Progenitor cell of endocrine pancreas (in vitro differentiated cells): Measurements from ENCODE around the gene IDUA. TPM values are rescaled to one million over a fixed set of nuclear protein-coding genes. Genes with fewer than 3 reads are reported as not detected.
A peak's percentile ranks its signal among the peaks of the same experiment; 100 is the strongest.

Experiments
- DNase-seq: peaks from one replicate; pipeline ENCODE4 v3.0.0; 2021; ENCODE audit warnings: low spot score; ENCODE audit not compliant: unreplicated experiment
- H3K27ac Mint-ChIP-seq: 2 replicates; pipeline ENCODE4 v1.8.0; 2021; ENCODE audit warnings: mild to moderate bottlenecking, moderate library complexity, mixed read lengths
- H3K27me3 Mint-ChIP-seq: 2 replicates; pipeline ENCODE4 v1.8.0; 2021; ENCODE audit warnings: mixed read lengths
- H3K36me3 Mint-ChIP-seq: 2 replicates; pipeline ENCODE4 v1.8.0; 2022; ENCODE audit warnings: mixed read lengths; ENCODE audit not compliant: insufficient read depth
- H3K4me1 Mint-ChIP-seq: 2 replicates; pipeline ENCODE4 v1.8.0; 2021; ENCODE audit warnings: low read depth, mixed read lengths
- H3K4me3 Mint-ChIP-seq: 2 replicates; pipeline ENCODE4 v1.8.0; 2021; ENCODE audit warnings: low read depth, mild to moderate bottlenecking, moderate library complexity, mixed read lengths
- H3K9me3 Mint-ChIP-seq: 2 replicates; pipeline ENCODE4 v1.8.0; 2021; ENCODE audit warnings: low read depth, mixed read lengths
- CTCF ChIP-seq: fragments of 200-600 bp; sonication (generic); IDR thresholded peaks from one replicate; pipeline ENCODE4 v1.5.0; 2021; ENCODE audit warnings: antibody characterized with exemption, mild to moderate bottlenecking; ENCODE audit not compliant: unreplicated experiment
- total RNA-seq: library from RNA; stranded (reverse); gene quantifications from 2 replicates; pipeline ENCODE4 v1.2.1, GENCODE V29; 2021

Gene IDUA
- total RNA-seq, 1 donor from 2014 or later: 87.0 TPM

GRCh38 chr4:1024882-1025545, 38.2 kb downstream of the IDUA start:
- no peak for TF ChIP-seq CTCF
- Mint-ChIP-seq H3K27me3 (no peaks in the 10 kb centered on the region), H3K36me3 (peaks cover 8% of the 10 kb centered on the region), H3K4me3 (no peak overlapping the region), H3K9me3 (no peaks in the 10 kb centered on the region), H3K4me1 (peaks cover 2% of the 10 kb centered on the region), H3K27ac (no peak overlapping the region)
- no peak for DNase-seq

GRCh38 chr4:1026115-1026514, 39.3 kb downstream of the IDUA start:
- no peak overlapping the region for H3K4me3 Mint-ChIP-seq
- no peak for DNase-seq

GRCh38 chr4:1027219-1027914, 40.5 kb downstream of the IDUA start:
- H3K36me3 Mint-ChIP-seq: peaks cover 8% of the 10 kb centered on the region
- H3K4me3 Mint-ChIP-seq: no peak overlapping the region

More at GRCh38 chr4:1026115-1026514, 39.3 kb downstream of the IDUA start:
- H3K27ac Mint-ChIP-seq: no peak overlapping the region
- peaks cover 2% of the 10 kb centered on the region for H3K4me1 Mint-ChIP-seq
- no peaks in the 10 kb centered on the region for H3K9me3 Mint-ChIP-seq
- H3K27me3 Mint-ChIP-seq: no peaks in the 10 kb centered on the region
- no peak for TF ChIP-seq CTCF
- H3K36me3 Mint-ChIP-seq: peaks cover 8% of the 10 kb centered on the region

GRCh38 chr4:1027915-1028238, 41.0 kb downstream of the IDUA start:
- Mint-ChIP-seq H3K36me3 (peaks cover 8% of the 10 kb centered on the region), H3K4me3 (no peak overlapping the region), H3K4me1 (peaks cover 2% of the 10 kb centered on the region), H3K27me3 (no peaks in the 10 kb centered on the region), H3K27ac (no peak overlapping the region), H3K9me3 (no peaks in the 10 kb centered on the region)
- DNase-seq: no peak
- TF ChIP-seq CTCF: no peak

More at GRCh38 chr4:1027219-1027914, 40.5 kb downstream of the IDUA start:
- Mint-ChIP-seq H3K27ac (no peak overlapping the region), H3K27me3 (no peaks in the 10 kb centered on the region), H3K4me1 (peaks cover 2% of the 10 kb centered on the region), H3K9me3 (no peaks in the 10 kb centered on the region)
- DNase-seq: no peak
- no peak for TF ChIP-seq CTCF

- Mint-ChIP-seq H3K36me3 (peaks cover 8% of the 10 kb centered on the region), H3K27me3 (no peaks in the 10 kb centered on the region), H3K4me3 (no peak overlapping the region), H3K4me1 (peaks cover 2% of the 10 kb centered on the region), H3K9me3 (no peaks in the 10 kb centered on the region), H3K27ac (peak overlapping the region; percentile 33)
- DNase-seq: no peak
- TF ChIP-seq CTCF: no peak
Measured at GRCh38 chr4:1028574-1029220, 41.9 kb downstream of the IDUA start.
